Lower leg skin (tissue), 4 donors: ENCODE results near the gene PDZD2. TPM values are rescaled to one million over a fixed set of nuclear protein-coding genes. Genes with fewer than 3 reads are reported as not detected.

Source experiments
- DNase-seq, 2 donors: peaks; one replicate each; pipeline ENCODE4 v3.0.0-alpha.2; 2019; ENCODE audit warnings: low spot score in 2 of 2
- H3K4me3 ChIP-seq: fragments of 200-600 bp; sonication (generic); 2 replicates; pipeline ENCODE4 v1.5.1; 2017; ENCODE audit warnings: mild to moderate bottlenecking, low read depth; ENCODE audit not compliant: poor library complexity, severe bottlenecking
- CTCF ChIP-seq, 3 donors: fragments of 450-650 bp; IDR thresholded peaks; one replicate each; pipeline ENCODE4 v1.5.1; 2016; ENCODE audit warnings: antibody characterized with exemption in 3 of 3, mild to moderate bottlenecking in 3 of 3, moderate library complexity in 2 of 3
- POLR2A ChIP-seq, 2 donors: fragments of 450-650 bp; IDR thresholded peaks; one replicate each; pipeline ENCODE4 v1.6.1; 2016 to 2017; ENCODE audit warnings: antibody characterized with exemption in 2 of 2, mild to moderate bottlenecking in 1 of 2, moderate library complexity in 1 of 2
- WGBS, 2 donors: methylation state at CpG; one replicate each; pipeline ENCODE4 v1.1.5; 2018; 5-methylcytosine and 5-hydroxymethylcytosine counted together
- intact Hi-C: fragments of 100-400 bp; cut with DNase I; formaldehyde crosslinking; loops from one replicate; pipeline ENCODE4 v1.15.0; 2023; ENCODE audit warnings: low total_unique reads
- total RNA-seq, 4 donors: library from RNA; depleted of rRNA; stranded (reverse); fragments of >200 nt; gene quantifications; one replicate each; pipeline ENCODE4 v1.1.0, GENCODE V29; 2016

The PDZD2 gene
- total RNA-seq, 4 donors from 2014 or later = 102 to 150 (median 116) TPM

DNA sequence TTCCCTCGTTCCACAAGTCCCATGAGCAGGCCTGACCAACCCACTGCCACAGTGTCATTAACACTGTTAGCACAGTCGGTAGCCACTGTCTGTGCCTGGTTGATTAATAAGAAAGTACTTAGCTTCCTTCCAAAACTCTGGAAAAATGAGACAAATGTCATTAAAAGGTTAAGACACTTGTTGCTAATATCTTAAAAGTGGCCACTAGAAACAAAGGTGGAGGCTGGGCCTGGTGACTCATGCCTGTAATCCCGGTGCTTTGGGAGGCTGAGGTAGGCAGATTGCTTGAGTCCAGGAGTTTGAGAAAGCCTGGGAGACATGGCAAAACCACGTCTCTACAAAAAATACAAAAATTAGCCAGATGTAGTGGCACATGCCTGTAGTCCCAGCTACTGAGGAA, 194.0 kb downstream of the PDZD2 start:
- DNase-seq = no peak
- TF ChIP-seq CTCF (IDR thresholded peaks at IDR 0.05) = no peak
- TF ChIP-seq POLR2A (IDR thresholded peaks at IDR 0.05) = no peak
- WGBS, 2 donors = 75% methylated on average over 4 of the region's 4 CpGs
- no peak overlapping the region for H3K4me3 ChIP-seq
- intact Hi-C loops = no loop called here

- TF ChIP-seq POLR2A (IDR thresholded peaks at IDR 0.05) (no peak), CTCF (IDR thresholded peaks at IDR 0.05) (no peak)
- WGBS, 2 donors = 86 to 100% methylated on average over 1 to 2 of the region's 2 CpGs
- intact Hi-C loops = no loop called here
- H3K4me3 ChIP-seq = no peak overlapping the region
- DNase-seq = no peak
Observed at GRCh38 chr5:31833710-31834109, 194.8 kb downstream of the PDZD2 start.

DNA sequence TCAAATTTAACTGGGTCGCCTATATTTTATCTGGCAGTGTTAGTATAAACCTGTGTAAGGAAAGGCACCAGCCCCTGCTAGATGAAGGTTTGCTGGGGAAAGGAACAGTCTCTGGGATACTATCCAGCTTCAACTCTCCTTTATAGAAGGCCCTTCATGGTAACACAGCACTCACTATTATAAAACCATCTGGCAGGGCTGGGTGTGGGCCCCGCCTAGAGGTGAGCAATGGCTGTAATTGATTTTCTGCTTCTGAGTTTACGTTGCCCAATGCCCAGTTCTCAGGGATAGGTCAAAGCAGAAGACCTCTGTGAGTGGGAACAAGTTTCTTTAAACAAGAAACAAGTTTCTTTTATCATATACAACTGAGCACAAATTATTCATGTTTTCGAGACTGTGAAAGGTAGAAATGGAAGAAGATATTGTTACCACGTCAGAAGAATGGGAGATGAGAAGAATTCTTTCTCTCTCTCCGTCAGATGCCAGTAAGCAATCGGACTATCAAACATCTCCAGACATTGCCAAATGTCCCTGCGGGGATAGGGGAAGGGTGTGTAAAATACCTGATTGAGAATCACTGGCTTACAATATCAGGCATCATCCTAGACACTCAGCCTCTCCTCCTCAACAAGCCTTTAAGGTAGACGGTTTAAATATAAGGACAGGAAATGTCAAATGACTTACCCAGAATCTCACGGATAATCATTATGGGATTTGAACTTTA, 205.9 kb downstream of the PDZD2 start:
- TF ChIP-seq CTCF (IDR thresholded peaks at IDR 0.05) = no peak
- TF ChIP-seq POLR2A (IDR thresholded peaks at IDR 0.05) = no peak
- DNase-seq = peak in 1 of 2 donors; percentile 9
- intact Hi-C loops = no loop called here
- WGBS, 2 donors = 54 to 71% methylated on average over 10 of the region's 10 CpGs
- no peak overlapping the region for H3K4me3 ChIP-seq

GRCh38 chr5:31845361-31845760, 206.4 kb downstream of the PDZD2 start:
- TF ChIP-seq POLR2A (IDR thresholded peaks at IDR 0.05) = no peak
- no peak for TF ChIP-seq CTCF (IDR thresholded peaks at IDR 0.05)
- DNase-seq = no peak
- 53 to 61% methylated on average over 3 of the region's 3 CpGs for WGBS, 2 donors
- intact Hi-C loops = no loop called here
- no peak overlapping the region for H3K4me3 ChIP-seq

DNA sequence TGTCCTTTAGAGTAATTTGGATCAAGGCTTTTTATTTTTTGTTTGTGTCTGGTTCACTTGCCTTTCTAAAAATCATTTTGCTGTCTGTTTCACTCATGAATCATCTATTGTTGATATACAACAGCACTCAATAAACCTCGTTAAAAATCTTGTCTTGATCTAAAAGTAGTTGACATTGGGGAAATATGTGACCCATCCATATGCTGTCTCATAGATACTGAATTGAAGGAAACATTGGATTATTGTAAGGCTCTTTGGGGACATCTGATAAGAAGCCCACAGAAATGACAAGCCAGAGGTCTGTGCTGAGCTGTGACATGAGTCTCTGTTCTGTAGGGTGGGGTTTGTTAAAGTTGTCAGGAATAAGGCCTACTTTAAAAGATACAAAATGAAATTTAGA, 208.0 kb downstream of the PDZD2 start:
- no peak for DNase-seq
- no peak overlapping the region for H3K4me3 ChIP-seq
- TF ChIP-seq POLR2A (IDR thresholded peaks at IDR 0.05) (no peak), CTCF (IDR thresholded peaks at IDR 0.05) (no peak)
- WGBS, 2 donors = 45 to 58% methylated on average over 1 of the region's 1 CpG
- intact Hi-C loops = no loop called here

GRCh38 chr5:31847354-31847753, 208.4 kb downstream of the PDZD2 start:
- intact Hi-C loops = no loop called here
- DNase-seq = peak in 1 of 2 donors; percentile 43
- 82 to 84% methylated on average over 7 of the region's 7 CpGs for WGBS, 2 donors
- no peak overlapping the region for H3K4me3 ChIP-seq
- TF ChIP-seq POLR2A (IDR thresholded peaks at IDR 0.05) = no peak
- no peak for TF ChIP-seq CTCF (IDR thresholded peaks at IDR 0.05)
